GM21528 (cell line): ENCODE data around the gene ITGA2.

ENCODE experiments used
- ATAC-seq: cut with Tn5 transposase; IDR thresholded peaks from one replicate; pipeline ENCODE4 v1.9.1; 2021; ENCODE audit warnings: mild to moderate bottlenecking, moderate library complexity; ENCODE audit not compliant: unreplicated experiment, low FRiP score

ITGA2 gene

GRCh38 chr5:53048248-53048647 lies 59.1 kb downstream of the ITGA2 start:
- no peak for ATAC-seq

GRCh38 chr5:53052499-53052898 lies 63.3 kb downstream of the ITGA2 start:
- no peak for ATAC-seq

GRCh38 chr5:53053364-53053763 lies 64.2 kb downstream of the ITGA2 start:
- ATAC-seq = no peak

GRCh38 chr5:53055365-53055764 lies 66.2 kb downstream of the ITGA2 start:
- ATAC-seq = no peak

GRCh38 chr5:53059281-53059680 lies 70.1 kb downstream of the ITGA2 start:
- no peak for ATAC-seq

GRCh38 chr5:53063176-53063575 lies 74.0 kb downstream of the ITGA2 start:
- ATAC-seq = no peak

- ATAC-seq = no peak
Observed at GRCh38 chr5:53063791-53064190, 74.6 kb downstream of the ITGA2 start.

- no peak for ATAC-seq
Observed at GRCh38 chr5:53066088-53066487, 76.9 kb downstream of the ITGA2 start.

- ATAC-seq = no peak
Observed at GRCh38 chr5:53067641-53068040, 78.5 kb downstream of the ITGA2 start.

GRCh38 chr5:53068291-53068836 lies 79.2 kb downstream of the ITGA2 start:
- ATAC-seq = no peak

- no peak for ATAC-seq
Observed at GRCh38 chr5:53069626-53070025, 80.5 kb downstream of the ITGA2 start.

GRCh38 chr5:53071298-53071697 lies 82.1 kb downstream of the ITGA2 start:
- ATAC-seq = no peak

- ATAC-seq = no peak
Observed at GRCh38 chr5:53071738-53072137, 82.6 kb downstream of the ITGA2 start.

- ATAC-seq = no peak
Observed at GRCh38 chr5:53073348-53073747, 84.2 kb downstream of the ITGA2 start.

GRCh38 chr5:53076014-53076583 lies 86.9 kb downstream of the ITGA2 start:
- ATAC-seq = no peak

GRCh38 chr5:53080271-53080670 lies 91.1 kb downstream of the ITGA2 start:
- ATAC-seq = no peak

GRCh38 chr5:53083927-53084326 lies 94.8 kb downstream of the ITGA2 start:
- ATAC-seq = no peak

GRCh38 chr5:53084546-53085255 lies 95.5 kb downstream of the ITGA2 start:
- no peak for ATAC-seq

GRCh38 chr5:53087171-53087570 lies 98.0 kb downstream of the ITGA2 start:
- ATAC-seq = no peak

- no peak for ATAC-seq
Observed at GRCh38 chr5:53087621-53088121, 98.5 kb downstream of the ITGA2 start.

GRCh38 chr5:53089481-53089991 lies 100.4 kb downstream of the ITGA2 start:
- peak; percentile 72 for ATAC-seq

- ATAC-seq = no peak
Observed at GRCh38 chr5:53090229-53090628, 101.1 kb downstream of the ITGA2 start.
